Activated CD4-positive, alpha-beta T cell treated with anti-CD3 and anti-CD28 coated beads for 1 hour (primary cell): Measurements from ENCODE around the gene BOLA2B.
A peak's percentile ranks its signal among the peaks of the same experiment; 100 is the strongest.
"Not testable (repeated sequence)": the region's sequence is repeated elsewhere in the genome, so short reads cannot be mapped to it uniquely, and the experiment has no call there.

ENCODE experiments used
- DNase-seq: peaks from one replicate; pipeline ENCODE4 v3.0.0-alpha.2; 2020

Gene BOLA2B

GRCh38 chr16:30184096-30184890 is 9.2 kb downstream of the BOLA2B start:
- peak; percentile 62 for DNase-seq

GRCh38 chr16:30183233-30184095 is 10.0 kb downstream of the BOLA2B start, which contains the start of gene CORO1A:
Gene CORO1A (plus strand): TSS chr16:30183602. CDS start chr16:30185210, 1,608 bp downstream.
- DNase-seq, result peak; percentile 71

- DNase-seq, result no peak
Measured at GRCh38 chr16:30180741-30181140, 12.7 kb downstream of the BOLA2B start.

- DNase-seq, result no peak
Measured at GRCh38 chr16:30179931-30180330, 13.5 kb downstream of the BOLA2B start.

- DNase-seq, result no peak
Measured at GRCh38 chr16:30179195-30179594, 14.3 kb downstream of the BOLA2B start.

- not testable (repeated sequence) for DNase-seq
Measured at GRCh38 chr16:30176876-30177275, 16.6 kb downstream of the BOLA2B start.

- DNase-seq, result no peak
Measured at GRCh38 chr16:30173054-30173453, 20.4 kb downstream of the BOLA2B start.

- DNase-seq, result not testable (repeated sequence)
Measured at GRCh38 chr16:30170145-30170544, 23.3 kb downstream of the BOLA2B start.

- not testable (repeated sequence) for DNase-seq
Measured at GRCh38 chr16:30169416-30169815, 24.1 kb downstream of the BOLA2B start.

GRCh38 chr16:30168746-30169145 is 24.7 kb downstream of the BOLA2B start:
- not testable (repeated sequence) for DNase-seq

- no peak for DNase-seq
Measured at GRCh38 chr16:30166202-30166902, 27.1 kb downstream of the BOLA2B start.

GRCh38 chr16:30163538-30163937 is 29.9 kb downstream of the BOLA2B start:
- DNase-seq, result no peak

- no peak for DNase-seq
Measured at GRCh38 chr16:30157214-30157613, 36.3 kb downstream of the BOLA2B start.

GRCh38 chr16:30155188-30155587 is 38.3 kb downstream of the BOLA2B start:
- DNase-seq, result no peak

GRCh38 chr16:30152517-30152916 is 40.9 kb downstream of the BOLA2B start:
- no peak for DNase-seq

GRCh38 chr16:30151091-30151490 is 42.4 kb downstream of the BOLA2B start:
- no peak for DNase-seq

GRCh38 chr16:30149250-30149930 is 44.1 kb downstream of the BOLA2B start:
- no peak for DNase-seq

GRCh38 chr16:30147843-30148510 is 45.5 kb downstream of the BOLA2B start:
- no peak for DNase-seq

- DNase-seq, result no peak
Measured at GRCh38 chr16:30145657-30146056, 47.8 kb downstream of the BOLA2B start.

- no peak for DNase-seq
Measured at GRCh38 chr16:30144917-30145316, 48.5 kb downstream of the BOLA2B start.

- DNase-seq, result no peak
Measured at GRCh38 chr16:30144017-30144416, 49.4 kb downstream of the BOLA2B start.

GRCh38 chr16:30143347-30143702 is 50.1 kb downstream of the BOLA2B start:
- no peak for DNase-seq
